B cell (primary cell): Measurements from ENCODE around the gene ZNF423. TPM values are rescaled to one million over a fixed set of nuclear protein-coding genes. Genes with fewer than 3 reads are reported as not detected.

Experiments
- ATAC-seq: fragments of 200-7000 bp; cut with Tn5 transposase; one replicate; pipeline ENCODE4 v1.10.0; 2021; ENCODE audit warnings: low read depth, mild to moderate bottlenecking, moderate number of reproducible peaks, moderate library complexity
- CTCF ChIA-PET: fragments of 350-600 bp; sonication (Branson Sonifier 250); formaldehyde crosslinking; loops from one replicate; lab custom pipeline; 2021; ENCODE audit warnings: antibody characterized with exemption, inconsistent platforms; lab: Charles Lee
- POLR2A ChIA-PET: fragments of 350-600 bp; sonication (Branson Sonifier 250); formaldehyde crosslinking; loops from one replicate; lab custom pipeline; 2021; ENCODE audit warnings: antibody characterized with exemption; lab: Charles Lee
- DNase-seq: peaks from one replicate; pipeline ENCODE4 v3.0.0; 2013
- H2AFZ ChIP-seq: 2 replicates; pipeline ENCODE4 v1.6.1; 2012; ENCODE audit warnings: mild to moderate bottlenecking, low read depth, low read length; ENCODE audit not compliant: insufficient read depth, poor library complexity, severe bottlenecking
- H3K27ac ChIP-seq, 2 donors: 1 replicate in 1 of 2; 2 replicates in 1 of 2; pipeline ENCODE4 v1.5.1; 2012 to 2013; ENCODE audit warnings: low read length in 2 of 2, mild to moderate bottlenecking in 2 of 2, moderate library complexity in 1 of 2
- H3K27me3 ChIP-seq, 4 experiments: fragments of 200-600 bp in 1 of 4; sonication (generic) in 1 of 4; replicated peaks in 1 of 4; 1 replicate in 2 of 4; 2 replicates in 2 of 4; pipeline versions ENCODE4 v1.6.1 to v1.7.0; 2013 to 2016; ENCODE audit warnings: low read length in 3 of 4, mild to moderate bottlenecking in 2 of 4, mixed read lengths in 1 of 4, moderate library complexity in 1 of 4; ENCODE audit not compliant: insufficient read depth in 4 of 4, control insufficient read depth in 3 of 4; ENCODE audit errors: control extremely low read depth in 1 of 4
- H3K36me3 ChIP-seq, 2 experiments: replicated peaks in 1 of 2; 1 replicate in 1 of 2; 2 replicates in 1 of 2; pipeline versions ENCODE4 v1.6.1 to v1.7.1; 2013; ENCODE audit warnings: low read length in 1 of 2; ENCODE audit not compliant: insufficient read depth in 2 of 2, control insufficient read depth in 1 of 2; ENCODE audit errors: control extremely low read depth in 1 of 2, extremely low read depth in 1 of 2
- H3K4me1 ChIP-seq, 2 donors: fragments of 200-600 bp in 1 of 2; sonication (generic) in 1 of 2; 1 replicate in 1 of 2; 2 replicates in 1 of 2; pipeline versions ENCODE4 v1.5.1 to v1.6.1; 2013 to 2017; ENCODE audit warnings: low read length in 2 of 2; ENCODE audit not compliant: control insufficient read depth in 2 of 2, insufficient read depth in 2 of 2
- H3K4me2 ChIP-seq: replicated peaks from 2 replicates; pipeline ENCODE3; 2012; ENCODE audit warnings: mild to moderate bottlenecking, low read depth, low read length; ENCODE audit not compliant: poor library complexity, severe bottlenecking
- H3K4me3 ChIP-seq, 5 experiments: fragments of 200-600 bp in 1 of 5; sonication (generic) in 1 of 5; 1 replicate in 3 of 5; 2 replicates in 2 of 5; pipeline versions ENCODE4 v1.5.1 to v1.7.0; 2011 to 2016; ENCODE audit warnings: low read length in 4 of 5, mild to moderate bottlenecking in 4 of 5, low read depth in 2 of 5, control low read depth in 1 of 5, moderate library complexity in 1 of 5; ENCODE audit not compliant: insufficient read depth in 1 of 5; ENCODE audit errors: control extremely low read depth in 1 of 5, extremely low read depth in 1 of 5
- H3K79me2 ChIP-seq: fragments of 200-600 bp; sonication (generic); one replicate; pipeline ENCODE4 v1.6.0; 2016; ENCODE audit warnings: low read length; ENCODE audit not compliant: control insufficient read depth, insufficient read depth
- H3K9ac ChIP-seq: fragments of 200-600 bp; sonication (generic); 2 replicates; pipeline ENCODE4 v1.6.1; 2017; ENCODE audit warnings: mild to moderate bottlenecking, low read length, moderate library complexity
- H3K9me3 ChIP-seq, 3 donors: one replicate each; pipeline versions ENCODE4 v1.6.1 to v1.7.1; 2013; ENCODE audit warnings: low read length in 2 of 3; ENCODE audit not compliant: control insufficient read depth in 2 of 3, insufficient read depth in 1 of 3; ENCODE audit errors: control extremely low read depth in 1 of 3
- H4K20me1 ChIP-seq: 2 replicates; pipeline ENCODE4 v1.6.0; 2012; ENCODE audit warnings: mild to moderate bottlenecking, low read length; ENCODE audit not compliant: insufficient read depth, control insufficient read depth, poor library complexity, severe bottlenecking
- H3K27ac Mint-ChIP-seq: one replicate; pipeline ENCODE4 v1.8.0; 2021; ENCODE audit warnings: mixed read lengths
- H3K27me3 Mint-ChIP-seq: one replicate; pipeline ENCODE4 v1.8.0; 2021; ENCODE audit warnings: mixed read lengths
- H3K4me1 Mint-ChIP-seq: one replicate; pipeline ENCODE4 v1.8.0; 2021; ENCODE audit warnings: mixed read lengths
- H3K4me3 Mint-ChIP-seq: one replicate; pipeline ENCODE4 v1.8.0; 2021; ENCODE audit warnings: mixed read lengths
- H3K9me3 Mint-ChIP-seq: one replicate; pipeline ENCODE4 v1.8.0; 2022; ENCODE audit warnings: mixed read lengths; ENCODE audit not compliant: insufficient read depth
- CTCF ChIP-seq: fragments of 200-600 bp; IDR thresholded peaks from one replicate; pipeline ENCODE4 v1.8.0; 2022; ENCODE audit warnings: antibody characterized with exemption, mild to moderate bottlenecking
- EZH2 ChIP-seq: IDR thresholded peaks from 2 replicates; pipeline ENCODE4 v1.6.1; 2012; ENCODE audit warnings: borderline replicate concordance, low read depth, mild to moderate bottlenecking, moderate library complexity, low read length; ENCODE audit not compliant: insufficient read depth, poor library complexity, severe bottlenecking
- WGBS: methylation state at CpG from one replicate; pipeline ENCODE4 v1.1.5; 2013; ENCODE audit warnings: missing lambda C conversion rate; ENCODE audit not compliant: insufficient coverage; 5-methylcytosine and 5-hydroxymethylcytosine counted together
- intact Hi-C: fragments of 100-400 bp; cut with micrococcal nuclease; formaldehyde crosslinking; loops from one replicate; pipeline ENCODE4 v1.10.0; 2022
- polyA plus RNA-seq: library from polyadenylated mRNA; depleted of rRNA; stranded (reverse); fragments of >200 nt; gene quantifications from 2 replicates; pipeline ENCODE4 v1.2.3, GENCODE V29; 2012
- total RNA-seq, 2 donors: library from RNA; stranded (reverse); fragments of 120-200 nt in 1 of 2; gene quantifications; 1 replicate in 1 of 2; 2 replicates in 1 of 2; pipeline versions ENCODE4 v1.2.3 to v1.2.4, GENCODE V29; 2013 to 2022

Gene ZNF423
- total and polyA plus RNA-seq, 2 donors (not counting 1 experiment from before 2014, with no cell fraction given), result not detected

DNA sequence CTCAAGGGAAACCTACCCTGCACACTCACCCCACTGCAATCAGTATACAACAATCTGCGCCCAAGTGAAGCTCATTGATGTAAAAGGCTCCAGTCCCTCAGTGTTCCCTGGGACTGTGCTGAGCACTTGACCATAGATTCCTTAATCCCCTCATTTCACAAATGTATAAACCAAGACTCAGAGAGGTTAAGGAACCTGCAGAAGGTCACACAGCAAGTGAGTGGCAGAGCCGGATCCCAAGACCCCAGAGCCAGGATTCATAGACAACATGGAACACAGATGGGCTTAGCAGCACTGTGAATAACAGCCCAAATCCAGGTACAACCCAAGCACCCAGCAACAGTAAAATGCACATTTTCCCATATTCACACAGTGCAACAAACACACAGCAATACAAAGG is 256.6 kb downstream of the ZNF423 start:
- 89% methylated on average over 2 of the region's 2 CpGs for WGBS
- no peak for ATAC-seq
- no peaks in the 10 kb centered on the region for H3K4me1 ChIP-seq
- no peak overlapping the region for H3K9ac ChIP-seq
- no peak overlapping the region for H3K4me2 ChIP-seq
- intact Hi-C loops, result no loop called here
- H3K9me3 ChIP-seq, result no peaks in the 10 kb centered on the region
- no peak overlapping the region for H2AFZ ChIP-seq
- Mint-ChIP-seq H3K27ac (no peak overlapping the region), H3K4me1 (no peaks in the 10 kb centered on the region), H3K4me3 (no peak overlapping the region), H3K9me3 (no peaks in the 10 kb centered on the region), H3K27me3 (peaks cover 10% of the 10 kb centered on the region)
- ChIA-PET POLR2A (no interaction called here), CTCF (no interaction called here)
- no peak for DNase-seq
- no peaks in the 10 kb centered on the region for H4K20me1 ChIP-seq
- no peaks in the 10 kb centered on the region for H3K79me2 ChIP-seq
- H3K27ac ChIP-seq, result no peak overlapping the region
- H3K36me3 ChIP-seq, result no peaks in the 10 kb centered on the region
- no peak overlapping the region for H3K4me3 ChIP-seq
- no peak for TF ChIP-seq EZH2
- TF ChIP-seq CTCF, result no peak
- H3K27me3 ChIP-seq, result no peaks in the 10 kb centered on the region

GRCh38 chr16:49598383-49599170 is 257.3 kb downstream of the ZNF423 start:
- H3K4me2 ChIP-seq, result no peak overlapping the region
- peaks cover 0 to 5% (median under 1%) of the 10 kb centered on the region in 4 experiments for H3K27me3 ChIP-seq
- ATAC-seq (no peak), DNase-seq (no peak)
- peaks cover 12% of the 10 kb centered on the region for H3K27me3 Mint-ChIP-seq
- H3K9me3 ChIP-seq, result no peaks in the 10 kb centered on the region
- no peak overlapping the region for H3K4me3 Mint-ChIP-seq
- no peaks in the 10 kb centered on the region for H3K79me2 ChIP-seq
- H4K20me1 ChIP-seq, result no peaks in the 10 kb centered on the region
- no peak for TF ChIP-seq CTCF
- no peaks in the 10 kb centered on the region for H3K4me1 Mint-ChIP-seq
- WGBS, result 84% methylated on average over 5 of the region's 8 CpGs
- H3K4me1 ChIP-seq, result no peaks in the 10 kb centered on the region
- no peaks in the 10 kb centered on the region for H3K36me3 ChIP-seq
- no peak overlapping the region for H3K9ac ChIP-seq
- no peak overlapping the region for H3K27ac Mint-ChIP-seq
- no peak overlapping the region for H3K4me3 ChIP-seq
- H3K27ac ChIP-seq, result no peak overlapping the region
- H2AFZ ChIP-seq, result no peak overlapping the region
- ChIA-PET POLR2A (no interaction called here), CTCF (no interaction called here)
- intact Hi-C loops, result no loop called here
- H3K9me3 Mint-ChIP-seq, result no peaks in the 10 kb centered on the region
